NCI-H2227 treated with DMSO at 0.1 percent for 48 hours (cell line): ENCODE data around the gene G0S2.
A peak's percentile ranks its signal among the peaks of the same experiment; 100 is the strongest.

ENCODE experiments used
- DNase-seq: peaks from one replicate; lab custom pipeline; 2025; lab: John Stamatoyannopoulos, UW

The G0S2 gene, protein sequence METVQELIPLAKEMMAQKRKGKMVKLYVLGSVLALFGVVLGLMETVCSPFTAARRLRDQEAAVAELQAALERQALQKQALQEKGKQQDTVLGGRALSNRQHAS

DNA sequence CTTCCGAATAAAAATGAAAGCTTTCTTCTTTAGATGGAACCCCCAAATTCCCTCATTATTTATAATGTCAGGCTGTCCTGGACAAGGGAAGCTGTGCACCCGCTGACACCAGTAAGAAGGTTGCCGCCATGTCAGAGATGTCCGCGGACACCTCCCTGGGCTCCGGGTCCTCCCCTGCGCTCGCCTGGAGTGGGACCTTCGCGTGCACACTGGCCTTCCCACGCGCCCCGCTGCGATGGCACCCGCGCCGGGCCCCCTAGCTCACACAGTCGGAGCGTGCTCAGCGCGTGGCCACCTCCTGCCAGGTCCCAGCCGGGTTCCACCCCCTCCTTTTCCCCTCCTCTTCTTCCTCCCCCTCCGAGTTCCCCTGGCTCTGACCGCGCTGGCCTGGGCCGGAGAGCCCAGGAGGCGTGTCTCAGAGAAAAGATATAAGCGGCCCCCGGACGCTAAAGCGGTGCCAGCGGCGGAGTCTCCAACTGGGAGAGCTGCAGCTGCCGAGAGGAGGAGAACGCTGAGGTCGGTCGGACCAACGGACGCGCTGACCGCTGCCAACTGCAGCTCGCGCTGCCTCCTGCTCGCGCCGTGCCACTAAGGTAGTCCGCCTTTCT, at the start of gene G0S2:
TSS of gene G0S2 (plus strand) at position 456 of the 608 bp plus-strand sequence. CDS start 273 bp downstream, outside the sequence.
- DNase-seq, result no peak

DNA sequence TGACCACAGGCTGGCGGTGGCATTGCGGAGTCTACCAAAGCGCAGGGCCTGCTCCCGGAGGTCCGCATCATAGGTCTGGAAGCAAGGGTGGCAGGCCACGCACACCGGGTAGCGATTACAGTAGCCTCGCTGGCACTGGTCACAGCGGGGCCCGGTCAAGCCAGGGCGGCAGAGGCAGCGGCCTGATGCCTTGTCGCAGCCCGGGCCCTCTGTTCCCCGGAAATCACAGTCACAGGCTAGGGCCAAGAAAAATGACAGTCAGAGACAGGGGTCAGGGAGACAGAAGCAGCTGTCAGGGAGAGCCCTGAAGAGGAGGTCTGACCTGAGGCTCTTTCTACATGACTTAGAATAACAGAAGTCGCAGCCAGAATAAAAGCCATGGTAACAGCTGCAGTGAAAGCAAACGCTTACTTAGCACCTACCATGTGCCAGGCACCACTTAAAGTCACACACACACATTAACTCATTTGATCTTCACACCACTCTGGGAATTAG, 49.4 kb upstream of the G0S2 start:
- DNase-seq, result no peak

DNA sequence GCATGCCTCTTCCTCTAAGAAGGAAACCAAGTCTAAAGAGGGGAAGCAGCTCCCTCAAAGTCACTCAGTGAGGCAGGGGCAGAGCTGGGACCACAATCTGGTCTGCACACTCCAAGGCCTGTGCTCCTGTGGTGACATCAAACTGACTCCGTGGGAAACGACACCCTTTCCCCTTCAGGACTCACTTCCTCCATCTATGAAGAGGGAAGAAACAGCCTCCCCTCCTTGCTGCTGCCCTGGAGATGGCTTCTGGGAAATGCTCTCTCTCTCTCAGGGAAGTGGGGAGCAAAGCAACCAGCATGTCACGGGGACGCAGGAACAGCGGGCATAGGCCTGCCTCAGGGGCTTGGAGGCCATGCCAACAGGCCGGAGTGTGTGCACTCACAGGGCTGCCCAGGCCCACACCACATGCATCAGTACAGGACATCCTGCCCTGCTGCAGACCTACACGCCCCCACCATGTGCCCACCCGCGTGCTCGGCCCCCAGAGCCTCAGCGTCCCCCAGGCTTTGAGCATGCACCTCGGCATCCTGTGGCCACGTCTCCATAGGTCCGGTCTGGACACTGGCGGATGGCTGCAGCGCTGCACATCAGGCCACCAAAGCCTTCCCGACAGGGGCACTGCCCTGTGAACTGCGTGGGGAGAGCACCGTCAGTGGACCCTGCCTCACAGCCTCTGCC, 48.7 kb upstream of the G0S2 start:
- no peak for DNase-seq

DNA sequence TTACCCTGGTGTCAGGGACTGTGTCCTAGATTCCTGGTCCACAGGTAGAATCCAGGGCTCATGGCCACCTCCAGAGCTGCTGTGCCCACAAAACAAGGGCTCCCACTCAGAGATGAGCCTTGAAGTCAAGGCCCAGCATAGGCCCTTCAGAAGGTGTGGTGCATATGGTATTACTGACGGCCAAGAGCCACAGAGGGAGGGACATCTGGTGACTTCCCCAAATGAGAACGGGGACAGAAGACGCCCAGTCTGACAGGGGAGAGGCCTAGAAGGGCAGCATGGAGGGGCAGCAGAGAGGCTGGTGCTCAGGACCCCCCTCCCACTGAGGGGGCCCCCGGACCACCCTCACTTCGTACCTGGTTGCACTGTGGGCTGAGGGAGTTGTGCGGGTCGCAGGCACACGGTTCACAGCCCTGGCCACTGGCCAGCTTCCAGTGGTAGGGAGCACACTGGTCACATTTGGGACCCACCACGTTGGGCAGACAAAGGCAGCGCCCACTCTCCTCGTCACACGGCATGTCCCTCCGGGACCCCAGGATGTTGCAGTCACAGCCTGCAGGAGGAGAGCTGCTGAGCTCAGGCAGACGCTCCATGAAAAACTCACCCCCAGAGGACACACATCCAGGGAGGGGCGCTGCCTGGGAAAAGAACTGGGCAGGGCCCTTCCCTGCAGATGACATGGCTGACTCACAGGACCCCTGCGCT, 48.0 kb upstream of the G0S2 start:
- DNase-seq, result no peak

DNA sequence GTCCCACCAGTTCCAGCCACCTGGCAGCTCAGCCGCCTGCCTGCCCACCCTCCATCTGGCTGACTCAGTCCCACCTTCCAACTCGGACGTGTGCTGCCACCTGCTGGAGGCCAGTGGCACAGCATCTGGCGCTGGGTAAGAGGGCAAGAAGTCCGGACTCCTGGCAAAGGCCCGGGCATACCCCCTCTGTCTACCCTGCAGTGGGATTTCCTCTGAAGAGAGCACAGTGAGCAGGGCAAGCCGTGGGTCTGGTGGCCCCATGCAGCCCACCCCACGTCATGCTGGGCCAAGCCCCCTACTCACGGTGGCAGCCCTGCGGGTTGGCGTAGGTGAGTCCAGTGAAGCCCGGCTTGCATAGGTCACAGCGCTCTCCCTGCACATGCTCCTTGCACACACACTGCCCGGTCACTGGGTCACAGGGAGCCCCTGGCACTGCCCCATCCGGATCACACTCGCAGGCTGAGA, 47.4 kb upstream of the G0S2 start:
- DNase-seq, result peak; percentile 65

DNA sequence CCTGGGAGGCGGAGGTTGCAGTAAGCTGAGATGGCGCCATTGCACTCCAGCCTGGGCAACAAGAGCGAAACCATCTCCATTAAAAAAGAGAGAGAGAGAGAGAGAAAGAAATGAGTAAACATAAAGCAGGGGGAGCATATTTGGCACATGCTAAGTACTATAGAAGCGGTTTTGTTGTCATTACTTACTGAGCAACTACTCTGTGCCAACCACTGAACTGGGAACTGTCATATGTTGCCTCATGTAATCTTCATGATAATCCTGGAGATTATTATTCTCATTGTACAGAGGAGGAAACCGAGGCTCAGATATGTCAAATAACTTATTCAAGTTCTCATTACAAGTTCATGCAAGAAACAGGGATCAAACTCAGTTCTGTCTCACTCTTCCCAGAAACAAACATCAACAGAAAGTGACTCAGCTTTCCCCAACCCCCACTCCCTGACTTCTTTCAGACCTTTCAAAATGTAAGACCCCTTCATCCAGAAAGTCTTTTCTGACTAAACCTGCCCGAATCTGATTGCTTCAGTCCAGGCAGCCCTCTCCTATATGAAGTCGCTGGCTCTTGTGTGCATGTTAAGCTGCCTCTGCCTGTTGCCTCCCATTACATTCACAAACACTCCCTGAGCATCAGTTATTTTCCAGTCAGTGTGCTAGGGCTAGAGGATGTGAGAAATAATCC, 46.5 kb upstream of the G0S2 start:
- no peak for DNase-seq

DNA sequence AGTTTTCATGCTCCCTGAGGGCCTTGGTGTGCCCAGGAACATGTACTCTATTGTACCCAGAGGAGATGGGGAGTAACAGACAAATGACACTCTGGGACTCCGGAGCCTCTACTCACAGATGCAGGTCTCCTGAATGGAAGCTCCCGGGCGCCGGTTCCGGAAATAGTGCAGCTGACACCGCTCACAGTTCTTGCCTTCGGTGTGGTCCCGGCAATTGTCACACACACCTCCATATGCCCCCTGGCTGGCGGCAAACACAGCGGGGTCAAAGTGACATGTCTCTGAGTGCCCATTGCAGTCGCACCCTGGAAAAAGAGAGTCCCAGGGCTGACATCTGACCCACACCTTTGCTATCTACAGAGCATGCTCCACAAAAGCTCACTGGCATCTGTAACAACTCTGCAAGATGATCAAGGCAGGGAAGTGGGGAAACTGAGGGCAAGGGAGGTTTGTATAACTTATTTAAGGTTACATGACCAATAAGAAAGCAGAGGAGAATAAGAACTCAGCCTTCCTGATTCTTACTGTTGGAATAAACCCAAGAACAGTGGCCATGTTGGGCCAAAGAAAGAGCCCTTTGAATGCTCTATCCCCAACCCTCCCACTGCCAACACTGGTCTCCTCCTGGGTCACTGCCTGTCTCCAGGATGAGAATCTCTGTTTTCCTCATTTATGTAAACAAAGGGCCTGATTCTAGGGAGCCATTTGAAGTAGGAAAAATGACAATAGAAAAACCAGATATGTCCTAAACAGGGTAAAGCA, 45.4 kb upstream of the G0S2 start:
- DNase-seq, result no peak

DNA sequence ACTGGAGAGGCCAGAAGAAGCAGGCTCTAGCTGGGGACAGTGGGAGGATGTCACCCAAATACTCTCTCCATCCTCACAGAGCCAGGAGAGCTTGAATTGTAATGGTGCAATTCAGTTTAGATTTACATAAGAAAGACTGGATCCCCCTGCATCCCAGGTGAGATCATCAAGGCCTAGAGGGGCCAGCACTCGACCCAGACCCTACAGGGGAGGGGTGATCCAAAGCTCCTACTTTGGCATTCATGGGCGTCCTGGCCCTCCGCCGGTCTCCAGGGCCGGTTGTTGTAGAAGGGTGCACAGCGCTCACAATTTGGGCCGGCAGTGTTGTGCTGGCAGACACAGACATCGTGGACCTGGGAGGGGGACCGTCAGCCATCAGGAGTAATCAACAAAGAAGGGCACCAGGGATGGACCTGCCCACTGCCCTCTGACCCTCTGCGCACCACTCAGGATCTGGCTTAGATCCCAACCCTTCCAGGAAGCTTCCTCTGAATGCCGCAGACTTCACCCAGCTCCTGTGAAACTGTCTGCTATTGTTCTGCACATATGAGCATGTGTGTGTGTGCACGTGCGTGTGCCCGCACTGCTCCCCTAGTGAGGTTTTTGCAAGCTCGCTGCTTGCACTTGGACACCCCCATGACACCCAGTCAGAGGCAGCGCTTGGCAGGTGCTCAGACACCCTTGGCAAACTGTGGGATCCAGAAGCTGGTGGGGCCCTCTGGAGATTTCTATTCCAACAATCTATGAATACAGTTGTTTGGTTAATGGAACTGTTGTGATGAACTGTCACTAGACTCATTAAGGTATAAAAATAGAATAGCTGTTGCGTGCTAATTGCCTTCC, 44.6 kb upstream of the G0S2 start:
- DNase-seq, result no peak

DNA sequence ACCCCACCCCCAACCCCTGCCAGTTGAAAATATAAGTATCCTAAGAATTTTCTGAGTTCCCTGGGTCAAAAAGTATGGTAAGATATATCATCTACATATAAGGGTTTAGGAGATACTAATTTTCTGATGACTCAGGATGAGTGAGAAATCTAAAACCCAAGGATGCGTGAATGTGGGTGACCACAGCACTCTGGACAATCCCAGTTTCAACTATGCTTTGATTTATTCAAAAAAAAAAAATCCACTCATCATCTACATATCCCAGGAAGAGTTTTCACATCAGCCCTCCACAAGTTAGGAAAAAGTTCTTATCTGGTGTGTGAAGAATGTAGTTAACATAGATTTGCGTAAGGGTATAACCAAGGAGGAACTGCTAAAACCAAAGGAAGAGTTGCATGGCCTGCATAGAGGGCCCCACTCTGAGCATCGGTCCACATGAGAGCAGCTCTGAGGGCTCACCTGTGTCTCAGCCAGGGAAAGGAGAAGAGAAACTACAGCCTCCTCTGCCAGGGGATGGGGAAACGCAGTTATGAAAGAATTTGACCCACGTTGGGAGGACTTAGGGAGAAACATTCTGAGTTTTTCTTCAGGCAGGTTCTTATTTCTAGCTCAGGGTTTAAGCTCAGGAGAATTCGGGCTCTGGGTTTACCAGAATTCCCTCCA, 41.7 kb upstream of the G0S2 start:
- no peak for DNase-seq

DNA sequence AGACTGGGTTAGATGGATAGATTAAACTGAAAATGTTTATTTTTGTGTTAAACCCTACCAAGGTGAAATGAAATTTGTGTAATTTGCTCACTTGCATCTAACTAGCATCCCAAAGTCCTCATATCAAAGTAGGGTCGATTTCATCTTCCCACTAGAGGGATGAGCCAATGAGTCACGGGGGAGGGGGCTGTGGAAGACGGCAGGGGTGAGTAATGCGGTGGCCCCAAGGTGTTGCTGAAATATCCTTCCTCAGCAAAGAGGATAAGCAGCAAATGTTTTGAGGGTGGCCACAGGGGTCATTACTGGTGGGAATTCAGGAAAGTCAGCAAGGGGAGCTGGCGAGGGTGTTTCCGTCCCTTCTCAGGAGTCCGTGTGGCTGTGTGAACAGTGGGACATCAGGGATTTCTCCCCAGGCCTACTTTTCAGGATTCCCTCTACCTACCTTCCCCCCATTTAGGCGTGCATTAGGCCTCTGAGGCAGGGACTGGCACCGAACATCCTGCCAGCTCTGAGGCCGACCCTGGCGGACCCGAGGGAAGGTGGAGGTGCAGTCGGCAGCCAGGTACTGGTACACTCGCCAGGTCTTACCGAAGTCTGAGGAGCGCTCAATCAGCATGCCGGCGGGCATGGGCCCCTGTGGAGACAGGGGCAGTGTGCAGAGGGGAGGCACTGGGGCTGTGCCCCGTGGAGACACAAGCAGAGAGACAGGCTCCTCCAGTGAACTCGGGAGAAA, 41.0 kb upstream of the G0S2 start:
- no peak for DNase-seq

DNA sequence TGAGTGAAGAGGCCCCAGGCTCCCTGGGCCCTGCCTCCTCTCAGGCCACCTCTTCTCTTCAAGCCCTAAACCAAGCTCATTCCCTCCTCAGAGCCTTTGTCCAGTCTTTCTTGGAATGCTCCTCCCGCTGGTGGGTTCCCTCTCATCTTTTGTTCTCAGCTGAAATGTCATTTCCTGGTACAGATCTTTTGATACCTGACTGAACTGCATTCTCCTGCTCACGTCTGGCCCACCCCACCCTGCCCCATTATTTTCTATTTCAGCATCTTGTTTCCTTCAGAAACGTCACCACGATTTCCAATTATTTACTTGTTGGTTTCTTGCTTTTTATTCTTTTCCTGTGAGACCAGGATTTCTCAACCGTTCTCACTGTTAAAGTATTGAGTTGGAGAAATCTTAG, 39.4 kb upstream of the G0S2 start:
- no peak for DNase-seq

DNA sequence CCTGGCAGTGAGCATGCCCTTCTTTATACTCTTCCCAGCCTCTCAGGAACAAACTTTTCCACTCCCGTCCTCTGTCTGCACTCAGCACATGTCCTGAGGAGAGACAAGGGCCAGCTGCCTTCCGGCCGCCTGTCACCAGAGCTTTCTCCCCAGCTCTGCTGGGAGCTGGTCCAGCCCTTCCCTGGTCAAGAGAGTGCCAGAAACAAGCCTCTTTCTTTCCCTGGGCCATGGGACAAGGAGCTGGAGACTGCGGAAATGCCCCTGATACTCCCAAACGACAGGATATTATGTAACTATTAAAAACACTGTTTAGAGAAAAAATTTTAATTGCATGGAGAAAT, 33.4 kb upstream of the G0S2 start:
- DNase-seq, result no peak

DNA sequence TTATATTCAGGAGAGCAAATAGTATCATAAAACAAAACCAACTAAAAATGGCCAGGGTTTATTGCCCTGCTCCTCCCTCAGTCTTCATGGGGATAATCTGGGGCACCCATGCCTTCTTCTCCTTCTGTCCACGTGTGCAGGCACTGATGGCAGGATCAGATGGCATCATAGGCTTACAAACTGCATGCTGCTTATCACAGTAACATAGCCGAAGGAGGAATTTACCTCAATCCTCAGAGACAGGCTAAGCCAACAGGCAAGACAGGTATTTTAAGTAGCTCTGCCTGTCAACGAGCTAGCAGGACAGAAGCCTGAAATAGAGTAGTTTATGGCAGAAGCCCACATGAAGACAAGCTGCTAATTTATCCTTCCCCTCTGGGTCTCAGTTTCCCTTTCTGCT, 32.4 kb upstream of the G0S2 start:
- no peak for DNase-seq

DNA sequence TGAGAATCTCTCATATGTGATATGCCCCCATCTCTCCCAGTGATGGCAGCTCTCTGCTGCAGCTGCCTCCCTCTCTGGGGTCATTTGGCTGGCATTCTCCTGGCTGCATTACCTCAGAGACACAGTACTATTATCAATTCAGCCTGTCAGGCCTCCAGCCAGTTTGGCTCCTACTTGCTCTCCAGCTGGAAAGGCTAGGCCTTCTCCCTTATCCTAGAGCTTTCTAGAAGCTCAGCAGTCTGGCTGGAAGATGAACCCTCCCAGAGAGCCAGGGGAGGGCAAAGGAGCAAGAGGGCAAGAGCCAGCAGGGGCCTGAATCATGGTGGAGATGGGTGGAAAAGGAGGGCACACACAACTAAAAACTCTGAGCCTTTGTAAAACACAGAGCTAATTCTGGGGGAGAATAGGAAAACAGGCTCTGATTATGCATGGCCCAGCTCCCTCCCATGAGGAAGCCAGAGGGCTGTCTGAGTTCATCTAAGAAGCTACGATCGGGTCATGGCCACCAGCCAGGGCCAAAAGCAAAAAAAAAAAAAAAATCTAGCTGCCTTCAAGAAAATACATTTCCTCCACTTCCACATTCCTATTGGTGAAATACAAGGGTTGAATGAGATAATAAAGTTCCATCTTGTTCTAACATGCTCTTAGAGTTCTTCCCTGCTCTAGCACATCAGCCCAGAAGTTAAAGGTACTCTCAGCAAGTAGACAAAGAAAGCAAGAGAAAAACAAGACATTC, 31.8 kb upstream of the G0S2 start:
- DNase-seq, result no peak

DNA sequence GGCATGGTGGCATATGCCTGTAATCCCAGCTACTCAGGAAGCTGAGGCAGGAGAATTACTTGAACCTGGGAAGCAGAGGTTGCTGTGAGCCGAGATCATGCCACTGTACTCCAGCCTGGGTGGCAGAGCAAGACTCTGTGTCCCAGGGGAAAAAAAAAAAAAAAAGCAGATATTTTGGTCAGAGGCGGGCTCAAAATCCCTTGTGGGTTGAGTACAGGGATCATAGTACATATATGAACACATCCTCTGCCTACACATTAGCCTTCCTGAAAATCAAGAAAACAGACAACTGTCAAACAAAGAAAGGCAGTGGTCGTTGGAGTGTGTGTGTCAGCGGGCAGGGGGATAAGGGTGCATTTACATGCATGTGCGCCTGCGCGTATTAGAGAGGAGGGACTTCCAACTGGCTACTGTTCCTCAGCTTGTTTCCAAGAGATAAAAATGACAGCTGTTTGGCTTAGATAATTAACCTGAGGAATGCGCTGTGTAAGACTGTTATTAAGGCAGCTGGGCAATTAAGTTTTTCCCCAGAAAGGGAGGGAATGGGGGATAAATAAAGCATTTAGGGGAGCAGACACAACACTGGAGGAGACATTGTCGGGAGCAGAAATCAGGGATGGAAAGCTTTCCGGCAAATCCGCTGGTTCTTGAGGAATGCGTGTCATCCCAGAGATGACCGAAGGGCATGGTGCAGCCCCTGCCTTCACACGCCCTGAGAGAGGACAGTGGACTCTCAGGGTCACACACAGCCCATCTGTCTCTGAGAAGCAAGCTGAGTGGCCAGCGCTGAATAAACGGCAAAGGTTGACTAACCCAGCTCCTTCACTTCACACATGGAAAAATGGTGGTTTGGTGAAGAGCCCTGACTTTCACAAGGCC, 29.4 kb upstream of the G0S2 start:
- DNase-seq, result peak; percentile 26

DNA sequence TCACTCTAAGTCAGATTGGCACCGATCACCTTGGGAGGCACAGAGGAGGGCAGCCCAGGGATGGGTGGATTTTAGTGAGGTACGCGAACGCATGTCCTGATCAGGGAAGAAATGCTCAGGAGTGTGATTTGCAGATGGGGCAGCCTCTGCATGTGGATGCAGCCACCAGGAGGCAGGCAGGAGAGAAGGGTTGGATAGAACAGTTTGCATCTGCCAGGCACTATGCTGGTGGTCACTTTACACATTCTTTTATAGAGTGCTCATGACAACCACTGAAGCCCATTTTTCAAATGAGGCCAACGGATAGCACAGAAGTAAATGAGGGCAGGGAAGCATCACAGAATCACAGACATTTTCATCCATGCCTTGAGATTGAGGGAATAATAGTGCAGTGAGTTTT, 28.7 kb upstream of the G0S2 start:
- no peak for DNase-seq

DNA sequence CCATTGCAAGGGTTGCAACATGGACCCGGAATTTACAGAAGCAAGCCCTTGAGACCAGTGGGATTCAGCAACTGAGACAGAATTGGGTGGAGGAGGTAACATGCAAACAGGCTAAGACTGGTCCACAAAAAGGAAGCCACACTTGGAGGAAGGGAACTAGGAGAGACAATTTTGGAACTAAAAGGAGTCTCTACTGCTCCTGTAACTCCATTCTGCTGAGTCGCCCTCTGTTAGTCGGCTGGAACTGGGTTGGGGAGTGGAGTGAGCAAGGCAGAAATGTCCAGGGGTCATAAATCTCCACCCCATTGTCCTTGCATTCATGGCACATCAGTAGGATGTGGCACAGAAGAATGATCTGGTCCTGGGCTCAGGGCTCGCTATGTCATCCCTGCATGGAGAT, 28.1 kb upstream of the G0S2 start:
- no peak for DNase-seq

DNA sequence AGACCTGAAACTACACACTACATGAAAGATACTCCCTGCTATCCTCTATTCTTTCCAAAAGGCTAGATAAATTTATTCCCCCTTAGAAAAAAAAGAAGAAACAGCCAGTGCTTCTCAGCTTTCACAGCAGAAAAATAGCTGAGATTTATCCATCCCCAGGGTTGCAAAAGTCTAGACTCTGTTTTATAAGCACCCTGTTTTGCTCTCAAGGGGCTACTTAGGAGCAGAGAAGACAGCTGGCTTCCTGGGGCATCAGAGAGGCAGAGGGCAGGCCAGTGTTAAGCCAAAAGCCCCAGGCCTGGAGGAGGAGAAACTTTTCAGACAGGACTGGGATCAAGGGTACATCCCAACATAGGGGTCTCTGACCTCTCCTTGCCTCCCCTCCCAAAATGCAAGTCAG, 26.9 kb upstream of the G0S2 start:
- no peak for DNase-seq
